Karpas-422 (cell line): ENCODE data around the gene PRPF40B. TPM values are rescaled to one million over a fixed set of nuclear protein-coding genes. Genes with fewer than 3 reads are reported as not detected.

Source experiments
- small RNA-seq: library from RNA; depleted of rRNA; stranded (forward); fragments of <200 nt; gene quantifications from one replicate; pipeline ENCODE3, GENCODE V24; 2014
- total RNA-seq: library from RNA; depleted of rRNA; stranded (reverse); fragments of >200 nt; shearing (Covaris generic); gene quantifications from 2 replicates; pipeline ENCODE4 v1.2.3, GENCODE V29; 2014; ENCODE audit warnings: low replicate concordance; rRNA removed

Gene PRPF40B
- total RNA-seq, 1 experiment from 2014 or later = 5.0 TPM

Small RNA genes within 50 kb of the gene (small RNA-seq; reads per million reads assigned to genes)
- gene HIGD1AP9 (not detected), gene POLR2KP1 (not detected), gene RNU6-834P (not detected)

Other genes with a start within 250 kb of the PRPF40B start
- gene KCNH3, start 84.5 kb upstream of the PRPF40B start, total RNA-seq = not detected in 2 replicates
- 28.6 and 51.8 TPM in 2 replicates for gene MCRS1, start 55.4 kb upstream of the PRPF40B start, total RNA-seq
- 1.1 TPM in 1 of 2 replicates, not detected in the other for gene FAM186B, start 17.9 kb upstream of the PRPF40B start, total RNA-seq
- 6.7 and 11.4 TPM in 2 replicates for gene FMNL3, start 83.8 kb downstream of the PRPF40B start, total RNA-seq
- 180 and 386 TPM in 2 replicates for gene TMBIM6, start 118.0 kb downstream of the PRPF40B start, total RNA-seq
- gene NCKAP5L, start 204.9 kb downstream of the PRPF40B start, total RNA-seq = 17.3 and 25.2 TPM in 2 replicates
- 5.8 and 10.2 TPM in 2 replicates for gene BCDIN3D, start 219.5 kb downstream of the PRPF40B start, total RNA-seq